GM21447 (cell line): ENCODE measurements around the gene GEN1.

ENCODE experiments used
- ATAC-seq: cut with Tn5 transposase; IDR thresholded peaks from one replicate; pipeline ENCODE4 v1.9.1; 2021; ENCODE audit not compliant: unreplicated experiment

The GEN1 gene

DNA sequence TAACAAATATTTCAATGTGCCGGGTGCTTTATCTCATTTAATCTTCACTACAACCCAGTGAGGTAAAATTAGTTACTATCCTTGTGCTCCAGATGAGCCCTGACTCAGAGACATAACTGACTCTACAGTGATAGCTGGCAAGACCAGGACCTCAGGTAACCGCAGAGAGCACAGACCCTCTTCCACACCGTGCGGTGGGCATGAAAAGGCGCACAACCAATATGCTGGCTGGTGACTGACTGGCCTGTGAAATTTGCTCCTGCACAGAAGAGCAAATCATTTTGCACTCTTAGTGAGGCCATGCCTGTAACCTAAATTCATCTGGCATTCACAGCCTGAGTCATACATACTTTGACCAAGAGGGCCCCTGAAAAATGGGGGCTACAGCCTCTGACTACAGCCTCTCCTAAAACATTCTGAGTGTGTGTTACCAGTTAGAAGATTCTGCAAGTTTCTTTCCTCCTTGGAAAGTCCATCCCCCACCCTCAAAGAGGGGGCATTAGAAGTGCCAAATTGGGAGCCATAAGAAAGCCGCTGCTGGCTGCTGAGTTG lies 39.9 kb downstream of the GEN1 start:
- ATAC-seq: no peak

DNA sequence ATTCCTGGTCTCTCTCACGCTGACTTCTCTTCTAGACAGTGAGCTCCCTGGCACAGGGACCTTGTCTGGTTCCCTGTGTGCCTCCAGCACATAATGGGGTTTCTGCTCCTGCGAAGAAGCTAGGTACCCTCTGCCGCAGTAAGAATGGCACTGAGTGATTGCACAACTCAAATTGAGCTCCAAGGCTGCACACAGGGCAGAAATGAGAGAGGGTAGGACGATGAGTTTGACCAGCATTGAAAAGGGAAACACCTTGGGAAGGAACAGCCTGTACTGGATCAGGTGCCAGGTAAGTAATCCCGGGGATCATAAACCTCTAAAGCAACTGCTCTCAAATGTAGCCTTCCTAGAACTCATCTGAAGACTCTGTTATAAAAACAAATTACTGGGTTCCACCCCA lies 41.4 kb downstream of the GEN1 start:
- no peak for ATAC-seq

DNA sequence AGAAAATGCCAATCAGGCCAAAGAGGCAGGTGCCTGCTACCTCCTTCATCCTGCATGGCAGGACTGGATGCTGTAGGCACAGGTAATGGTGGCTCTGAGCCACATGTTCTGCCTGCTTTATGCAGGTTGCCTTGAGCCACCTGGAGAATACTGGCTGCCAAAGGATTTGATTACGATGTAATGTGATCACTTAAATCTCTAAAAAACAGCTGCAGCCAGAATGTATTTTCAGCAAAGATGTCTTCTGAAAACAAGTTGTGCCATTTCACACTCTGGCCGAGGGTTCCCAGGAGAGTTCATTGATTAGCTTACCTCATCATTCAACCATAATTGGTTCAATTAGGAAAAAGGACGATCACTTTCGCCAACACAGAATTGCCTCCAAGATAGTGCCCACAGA lies 44.4 kb downstream of the GEN1 start:
- no peak for ATAC-seq

DNA sequence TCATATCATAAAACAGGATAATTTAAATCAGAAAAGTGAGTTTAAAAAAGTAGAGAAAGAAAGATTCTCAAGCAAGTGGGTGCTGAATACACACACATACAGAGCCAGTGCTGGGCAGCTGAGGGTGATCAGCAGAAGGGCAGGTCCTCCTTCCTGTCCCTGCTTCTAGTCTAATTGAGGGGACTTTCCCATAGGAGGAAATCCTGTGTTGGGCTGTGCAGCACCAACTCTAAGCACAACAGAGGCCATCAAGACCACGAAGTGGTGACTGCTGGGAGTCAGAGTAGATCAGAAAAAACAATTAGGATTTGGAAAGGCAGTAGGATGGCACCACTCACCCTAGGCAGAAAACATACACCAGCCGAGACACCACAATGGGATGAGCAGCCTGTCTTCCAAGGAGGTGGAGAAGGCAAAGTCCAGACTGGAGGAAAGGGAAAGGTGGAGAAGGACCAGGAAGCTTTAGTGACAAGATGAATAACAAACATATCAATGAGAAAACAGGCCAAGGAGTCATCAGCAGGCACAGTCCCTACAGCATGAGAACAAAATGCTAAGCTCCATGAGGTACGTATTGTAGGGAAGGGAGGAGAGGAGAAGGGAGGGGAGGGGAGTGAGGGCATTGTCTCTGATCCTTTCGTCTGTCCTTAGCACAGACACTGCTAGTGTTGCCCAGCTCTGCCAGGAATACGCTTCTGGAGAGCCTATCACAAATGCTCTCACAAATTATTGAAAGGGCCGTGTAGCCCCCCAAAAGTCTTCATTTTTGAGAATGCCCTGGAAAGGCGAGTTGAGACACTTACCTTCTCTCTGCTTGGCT lies 45.6 kb downstream of the GEN1 start:
- no peak for ATAC-seq

DNA sequence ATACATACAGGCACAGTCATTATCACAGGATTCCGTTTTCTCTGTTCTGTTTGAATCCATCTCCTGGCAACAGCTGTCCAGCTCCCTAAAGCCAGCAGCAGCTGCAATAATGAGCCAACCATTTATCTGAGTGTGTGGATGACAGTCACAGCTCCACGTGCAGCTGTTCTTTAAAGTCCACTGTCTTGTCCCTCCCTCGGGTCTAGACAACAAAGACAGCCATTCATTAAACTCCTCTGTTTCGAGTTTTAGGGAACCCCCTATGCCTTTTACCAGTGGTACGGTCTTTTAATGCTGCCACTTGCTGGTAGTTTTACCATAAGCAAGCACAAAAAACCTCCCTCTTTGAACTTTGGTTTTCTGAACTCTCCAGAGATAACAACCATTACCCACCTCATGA lies 46.3 kb downstream of the GEN1 start:
- ATAC-seq: no peak

DNA sequence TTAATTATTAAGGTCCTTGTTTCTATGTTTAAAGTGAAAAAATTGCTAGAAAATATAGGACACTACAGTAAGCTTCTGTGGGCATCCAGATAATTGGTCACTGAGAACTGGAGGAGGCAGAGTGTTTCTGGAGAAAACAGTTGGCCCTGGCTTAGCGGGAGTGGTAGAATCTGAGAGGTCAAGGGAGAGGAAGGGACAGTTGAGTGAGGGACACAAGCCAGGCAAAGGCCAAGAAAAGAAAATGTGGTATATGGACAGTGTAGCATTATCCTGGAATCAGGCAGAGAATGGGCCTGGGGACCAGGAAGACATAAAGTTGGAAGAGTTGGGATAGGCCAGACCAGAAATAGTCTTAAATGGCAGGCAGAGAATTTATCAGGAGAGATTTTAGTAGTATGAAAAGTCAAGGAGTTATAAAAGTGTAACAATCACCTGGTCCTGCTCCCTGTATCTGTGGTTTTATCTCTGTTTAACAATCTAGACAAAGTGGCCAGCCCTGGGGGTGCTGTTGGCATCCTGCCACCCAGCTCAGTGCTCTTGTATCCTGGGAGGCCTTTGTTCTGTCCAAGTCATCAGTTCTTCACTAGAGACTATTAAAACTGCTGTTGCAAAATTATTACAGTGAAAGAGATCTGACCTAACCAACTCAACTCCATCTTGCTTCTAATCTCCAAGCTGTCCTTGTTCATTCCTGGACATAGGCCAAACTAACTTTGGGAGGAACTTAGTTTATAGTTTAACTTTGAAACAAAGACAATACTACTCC lies 46.9 kb downstream of the GEN1 start:
- no peak for ATAC-seq

DNA sequence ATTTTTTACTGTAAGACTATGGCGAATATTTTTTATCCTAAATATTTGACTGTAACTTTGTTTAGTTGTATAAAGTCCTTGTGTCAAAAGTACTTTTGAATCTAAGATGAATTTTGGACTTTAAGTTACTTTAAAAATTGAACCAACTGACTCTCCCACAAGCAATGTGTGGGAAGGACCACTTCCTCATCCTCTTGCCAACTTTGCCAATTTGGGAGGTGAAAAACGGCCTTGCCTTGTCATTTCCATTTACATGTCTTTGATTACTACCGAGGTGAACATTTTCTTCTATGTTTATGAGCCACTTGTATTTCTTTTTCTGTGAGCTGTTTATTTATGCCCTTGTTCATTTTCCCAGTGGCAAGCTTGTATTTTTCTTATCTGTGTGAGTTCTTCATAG lies 49.6 kb downstream of the GEN1 start:
- ATAC-seq: no peak

DNA sequence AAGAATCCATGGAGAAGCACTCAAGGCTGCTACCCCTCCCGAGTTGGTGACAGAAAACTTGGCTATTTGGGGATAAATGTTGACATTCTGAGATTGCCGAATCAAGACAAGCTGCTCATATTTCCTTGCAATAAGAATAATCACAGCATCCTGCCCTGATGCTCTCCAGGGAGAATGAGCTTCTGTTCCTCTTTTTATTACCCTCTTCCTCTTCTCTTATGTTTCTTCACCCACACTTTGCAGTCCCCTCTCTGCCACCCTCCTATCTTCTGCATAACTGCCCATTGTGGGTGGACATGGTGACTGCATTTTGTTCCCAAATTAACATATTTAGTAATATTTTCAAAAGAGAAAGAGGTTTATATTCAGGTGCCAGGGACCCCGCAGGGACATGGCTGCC lies 50.4 kb downstream of the GEN1 start:
- ATAC-seq: peak; percentile 71

DNA sequence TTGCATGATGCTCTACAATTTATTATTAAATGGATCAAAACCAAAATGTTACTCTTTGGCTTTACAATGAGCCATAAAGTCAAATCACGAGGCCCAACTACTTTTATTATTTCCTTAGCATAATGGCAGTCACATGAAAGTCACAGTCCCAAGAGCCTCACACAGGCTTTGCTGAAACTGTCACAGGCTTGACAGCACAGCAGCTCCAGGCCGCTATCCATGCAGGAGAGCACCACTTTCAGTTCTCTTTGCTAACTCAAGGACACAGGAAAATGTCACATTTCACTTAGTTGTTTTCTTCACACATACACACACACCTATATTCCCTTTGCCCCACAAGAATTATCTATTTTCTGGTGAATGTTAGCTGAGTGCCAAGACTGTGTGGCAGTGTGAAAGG lies 51.2 kb downstream of the GEN1 start:
- peak; percentile 68 for ATAC-seq

DNA sequence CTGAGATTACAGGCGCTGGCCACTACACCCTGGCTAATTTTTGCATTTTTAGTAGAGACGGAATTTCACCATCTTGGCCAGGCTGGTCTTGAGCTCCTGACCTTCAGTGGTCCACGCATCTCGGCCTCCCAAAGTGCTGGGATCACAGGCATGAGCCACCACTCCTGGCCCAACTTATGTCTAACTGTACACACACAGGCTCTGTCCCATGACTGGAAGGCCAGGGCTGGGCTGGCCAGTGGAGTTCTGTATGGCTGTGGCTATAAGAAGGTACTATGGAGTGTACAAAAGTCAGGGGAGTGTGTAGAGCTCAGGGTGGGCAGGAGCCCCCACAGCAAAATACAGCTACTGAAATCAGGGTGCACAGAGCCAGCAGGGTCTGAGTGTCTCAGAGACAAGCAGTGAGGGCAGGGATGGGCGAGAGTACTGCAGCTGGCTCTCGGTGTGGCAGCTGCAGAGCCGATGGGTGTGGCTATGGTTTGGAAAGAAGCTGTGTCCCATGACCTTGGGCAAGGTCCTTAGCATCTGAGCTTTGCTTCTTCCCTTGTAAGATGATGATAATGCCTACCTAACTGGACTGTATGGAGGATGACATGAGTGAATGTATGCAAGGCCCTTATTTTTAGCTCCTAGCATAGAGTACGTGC lies 51.9 kb downstream of the GEN1 start:
- no peak for ATAC-seq

DNA sequence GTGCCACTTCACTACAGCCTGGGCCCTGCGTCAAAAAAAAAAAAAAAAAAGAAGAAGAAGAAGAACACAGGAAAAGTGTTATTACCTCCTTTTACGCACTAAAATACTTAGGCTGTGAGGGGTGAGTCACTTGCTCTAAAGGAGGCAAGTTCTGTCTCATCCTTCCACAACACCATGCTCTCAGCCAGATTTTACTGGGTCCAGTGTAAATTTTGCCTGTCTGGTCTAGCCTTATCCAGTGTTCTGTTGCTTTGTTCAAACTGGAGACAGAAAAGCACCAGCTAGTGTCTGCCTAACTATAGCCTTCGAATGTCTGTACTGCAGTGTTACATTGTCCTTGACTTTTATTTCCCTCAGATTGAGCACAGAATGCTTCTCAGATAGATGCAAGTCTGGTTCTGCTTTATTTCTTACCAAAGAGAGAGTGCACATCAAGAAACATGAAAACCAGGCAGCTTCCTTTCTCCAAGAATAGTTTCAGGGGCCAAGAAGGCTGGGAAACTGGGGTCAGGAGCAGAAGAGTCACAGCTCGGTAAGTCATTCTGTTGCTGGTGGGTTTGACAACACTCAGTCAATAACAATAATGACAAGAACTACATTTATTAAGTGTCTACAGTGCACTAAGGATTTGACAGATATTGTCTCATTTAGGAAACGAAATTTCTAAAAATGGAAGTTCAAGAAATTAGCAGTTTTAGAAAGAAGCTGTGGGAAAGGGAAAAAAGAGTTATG lies 59.2 kb downstream of the GEN1 start:
- ATAC-seq: peak; percentile 45

DNA sequence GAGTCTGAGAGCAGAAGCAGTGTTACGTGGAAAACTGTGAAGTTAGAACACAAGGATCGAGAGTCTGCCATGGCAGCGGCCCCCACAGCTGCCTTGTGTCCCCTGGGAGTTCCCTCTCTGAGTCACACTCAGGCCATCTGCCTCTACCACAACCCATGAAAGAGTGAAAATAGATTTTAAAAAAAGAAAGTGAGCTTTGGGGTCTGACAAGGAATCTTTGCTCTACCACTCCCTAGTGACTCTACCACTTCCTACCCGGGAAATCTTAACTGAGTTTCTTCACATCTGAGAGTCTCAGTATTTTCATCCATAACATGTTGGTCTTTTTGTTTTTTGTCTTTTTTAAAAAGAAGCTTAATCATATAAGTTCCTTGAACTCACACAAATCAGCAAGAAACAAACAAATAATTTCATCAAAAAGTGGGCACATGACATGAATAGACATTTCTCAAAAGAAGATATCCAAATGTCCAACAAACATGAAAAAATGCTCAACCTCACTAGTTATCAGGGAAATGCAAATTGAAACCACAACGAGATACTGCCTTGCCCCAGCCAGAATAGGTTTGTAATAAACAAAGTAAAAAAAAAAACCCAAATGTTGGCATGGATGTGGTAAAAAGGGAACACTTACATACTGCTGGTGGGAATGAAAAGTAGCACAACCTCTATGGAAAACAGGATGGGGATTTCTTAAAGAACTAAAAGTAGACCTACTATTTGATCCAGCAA lies 60.0 kb downstream of the GEN1 start:
- peak; percentile 91 for ATAC-seq

DNA sequence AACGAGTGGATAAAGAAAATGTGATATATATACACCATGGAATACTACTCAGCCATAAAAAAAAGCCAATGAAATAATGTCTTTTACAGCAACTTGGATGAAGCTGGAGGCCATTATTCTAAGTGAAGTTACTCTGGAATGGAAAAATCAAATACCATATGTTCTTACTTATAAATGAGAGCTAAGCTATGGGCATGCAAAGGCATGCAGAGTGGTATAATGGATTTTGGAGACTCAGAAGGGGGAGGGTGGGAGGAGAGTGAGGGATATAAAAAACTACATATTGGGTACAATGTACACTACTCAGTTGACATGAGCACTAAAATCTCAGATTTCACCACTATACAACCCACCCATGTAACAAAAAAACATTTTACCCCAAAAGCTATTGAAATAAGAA lies 60.7 kb downstream of the GEN1 start:
- ATAC-seq: no peak

DNA sequence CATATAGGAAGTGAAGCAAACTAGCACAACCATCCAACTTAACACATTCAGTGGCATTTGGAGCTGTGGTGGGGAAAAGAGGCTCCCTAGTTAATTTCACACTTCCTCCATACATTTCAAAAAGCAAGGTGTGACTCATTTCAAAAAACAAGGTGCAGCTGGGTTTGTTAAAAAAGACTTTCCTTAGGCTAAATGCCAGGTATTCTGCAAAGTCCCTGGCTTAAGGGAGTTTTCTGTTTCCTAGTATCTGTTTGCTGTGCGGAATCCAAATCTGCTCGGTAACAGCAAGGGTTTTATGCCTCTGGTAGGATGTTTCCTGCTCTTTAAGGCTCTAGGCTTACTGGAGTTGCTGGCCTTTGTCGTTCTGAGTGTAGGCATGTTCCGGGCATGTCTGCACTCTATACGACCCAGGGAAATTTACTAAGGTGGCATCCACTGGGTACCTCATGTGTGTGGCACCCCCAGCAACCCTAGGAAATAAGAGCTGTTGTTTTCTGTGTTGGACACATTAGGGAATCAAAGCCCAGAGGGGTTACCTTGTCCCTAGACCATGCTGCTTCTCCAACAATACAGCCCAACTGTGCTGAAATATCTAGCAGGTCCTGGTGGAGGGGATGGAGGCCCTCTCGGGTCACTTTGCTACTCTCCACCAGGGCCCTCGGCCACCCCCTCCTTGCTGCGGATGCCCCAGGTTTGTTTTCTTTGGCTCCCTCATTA lies 61.7 kb downstream of the GEN1 start:
- peak; percentile 31 for ATAC-seq

DNA sequence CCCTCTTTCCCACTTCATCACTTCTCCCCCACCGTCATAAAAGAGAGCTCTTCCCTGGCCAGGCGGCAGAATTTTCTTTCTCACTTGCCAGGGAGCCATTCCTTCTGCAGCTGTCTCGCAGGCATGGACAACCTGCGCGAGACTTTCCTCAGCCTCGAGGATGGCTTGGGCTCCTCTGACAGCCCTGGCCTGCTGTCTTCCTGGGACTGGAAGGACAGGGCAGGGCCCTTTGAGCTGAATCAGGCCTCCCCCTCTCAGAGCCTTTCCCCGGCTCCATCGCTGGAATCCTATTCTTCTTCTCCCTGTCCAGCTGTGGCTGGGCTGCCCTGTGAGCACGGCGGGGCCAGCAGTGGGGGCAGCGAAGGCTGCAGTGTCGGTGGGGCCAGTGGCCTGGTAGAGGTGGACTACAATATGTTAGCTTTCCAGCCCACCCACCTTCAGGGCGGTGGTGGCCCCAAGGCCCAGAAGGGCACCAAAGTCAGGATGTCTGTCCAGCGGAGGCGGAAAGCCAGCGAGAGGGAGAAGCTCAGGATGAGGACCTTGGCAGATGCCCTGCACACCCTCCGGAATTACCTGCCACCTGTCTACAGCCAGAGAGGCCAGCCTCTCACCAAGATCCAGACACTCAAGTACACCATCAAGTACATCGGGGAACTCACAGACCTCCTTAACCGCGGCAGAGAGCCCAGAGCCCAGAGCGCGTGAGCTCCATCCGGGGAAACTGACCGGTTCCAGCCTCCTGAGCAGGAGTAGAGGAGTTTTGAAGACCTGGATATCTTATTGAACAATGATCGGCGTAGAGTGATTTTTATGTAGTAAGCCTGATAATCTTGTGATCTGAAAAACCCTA lies 62.7 kb downstream of the GEN1 start, which contains the start of gene MSGN1:
TSS of gene MSGN1 (plus strand) at position 65 of the 850 bp plus-strand sequence. CDS start at position 124, 59 bp downstream.
- ATAC-seq: no peak

DNA sequence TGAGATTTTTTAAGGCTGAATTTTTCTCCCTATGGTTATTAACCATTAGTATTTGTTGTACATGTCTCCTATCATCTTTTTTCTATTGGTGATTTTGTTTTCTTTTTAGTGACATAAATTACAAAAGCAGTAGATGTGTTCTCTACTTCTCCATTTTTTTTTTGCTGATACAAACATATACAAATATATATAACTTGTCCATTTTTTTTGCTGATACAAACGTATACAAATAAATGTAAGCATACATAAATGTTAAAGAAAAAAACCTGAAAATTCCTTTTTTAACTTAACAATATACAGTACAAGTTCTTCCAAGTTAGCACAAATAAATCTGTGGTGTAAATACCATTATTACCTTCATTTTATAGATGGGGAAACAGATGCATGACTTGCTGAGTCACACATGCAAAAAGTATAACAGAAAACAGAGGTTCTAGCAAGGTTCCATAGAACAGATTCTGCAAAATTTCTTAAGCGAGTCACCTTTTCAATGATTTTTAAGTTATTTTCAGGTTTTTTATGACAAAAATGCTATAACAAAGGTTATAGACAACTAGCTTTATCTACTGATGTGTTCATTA lies 64.4 kb downstream of the GEN1 start:
- ATAC-seq: no peak

DNA sequence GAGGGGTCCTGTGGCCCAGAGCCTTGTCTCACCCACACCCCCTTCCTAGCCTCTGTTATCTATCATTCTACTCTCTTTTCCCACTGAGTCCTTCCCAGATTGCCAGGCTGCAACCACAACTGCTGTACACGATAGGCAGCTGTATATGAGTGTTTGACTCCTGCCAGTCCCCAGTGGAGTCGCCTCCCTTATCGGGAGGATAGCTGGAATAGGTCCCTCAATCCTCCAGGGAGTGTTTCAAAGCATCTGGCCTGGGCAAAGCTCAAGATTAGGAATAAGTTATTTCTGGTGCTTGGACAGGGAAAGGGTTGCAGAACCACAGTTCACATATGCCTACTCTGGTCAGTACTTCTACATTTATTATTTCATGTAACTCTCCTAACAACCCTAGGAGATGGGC lies 67.1 kb downstream of the GEN1 start:
- no peak for ATAC-seq
